Bronchial epithelial cell (primary cell): ENCODE measurements around the gene MAFG. TPM values are rescaled to one million over a fixed set of nuclear protein-coding genes. Genes with fewer than 3 reads are reported as not detected.

ENCODE experiments used
- DNase-seq: peaks from one replicate; pipeline ENCODE4 v3.0.0-alpha.2; 2010; ENCODE audit warnings: low read depth
- FAIRE-seq: peaks from 2 replicates; lab custom pipeline; 2011; peaks lifted over from hg19 to GRCh38; lab: Jason Lieb, UNC
- H3K27me3 ChIP-seq: 2 replicates; pipeline ENCODE4 v1.5.1; 2011; ENCODE audit warnings: low read length; ENCODE audit not compliant: control insufficient read depth, insufficient read depth
- H3K36me3 ChIP-seq: 2 replicates; pipeline ENCODE4 v1.5.1; 2011; ENCODE audit warnings: low read length; ENCODE audit not compliant: control insufficient read depth, insufficient read depth
- H3K4me3 ChIP-seq: 2 replicates; pipeline ENCODE4 v1.5.1; 2011; ENCODE audit warnings: mild to moderate bottlenecking, low read depth, low read length, control low read depth
- CTCF ChIP-seq: IDR thresholded peaks from 2 replicates; pipeline ENCODE4 v1.5.1; 2011; ENCODE audit warnings: mild to moderate bottlenecking, moderate library complexity, low read length, control low read depth, inconsistent platforms; ENCODE audit not compliant: insufficient read depth, severe bottlenecking
- total RNA-seq: library from RNA; depleted of rRNA; stranded (reverse); fragments of >200 nt; gene quantifications from 2 replicates; pipeline ENCODE4 v1.2.1, GENCODE V29; 2014

The MAFG gene
- total RNA-seq, 1 donor from 2014 or later, result 16.8 TPM

- TF ChIP-seq CTCF, result no peak
- DNase-seq (no peak), FAIRE-seq (no peak)
- H3K36me3 ChIP-seq, result peaks cover 10% of the 10 kb centered on the region
- no peak overlapping the region for H3K4me3 ChIP-seq
- no peaks in the 10 kb centered on the region for H3K27me3 ChIP-seq
These were observed 4.9 kb upstream of the MAFG start for GRCh38 chr17:81932333-81932983.

DNA sequence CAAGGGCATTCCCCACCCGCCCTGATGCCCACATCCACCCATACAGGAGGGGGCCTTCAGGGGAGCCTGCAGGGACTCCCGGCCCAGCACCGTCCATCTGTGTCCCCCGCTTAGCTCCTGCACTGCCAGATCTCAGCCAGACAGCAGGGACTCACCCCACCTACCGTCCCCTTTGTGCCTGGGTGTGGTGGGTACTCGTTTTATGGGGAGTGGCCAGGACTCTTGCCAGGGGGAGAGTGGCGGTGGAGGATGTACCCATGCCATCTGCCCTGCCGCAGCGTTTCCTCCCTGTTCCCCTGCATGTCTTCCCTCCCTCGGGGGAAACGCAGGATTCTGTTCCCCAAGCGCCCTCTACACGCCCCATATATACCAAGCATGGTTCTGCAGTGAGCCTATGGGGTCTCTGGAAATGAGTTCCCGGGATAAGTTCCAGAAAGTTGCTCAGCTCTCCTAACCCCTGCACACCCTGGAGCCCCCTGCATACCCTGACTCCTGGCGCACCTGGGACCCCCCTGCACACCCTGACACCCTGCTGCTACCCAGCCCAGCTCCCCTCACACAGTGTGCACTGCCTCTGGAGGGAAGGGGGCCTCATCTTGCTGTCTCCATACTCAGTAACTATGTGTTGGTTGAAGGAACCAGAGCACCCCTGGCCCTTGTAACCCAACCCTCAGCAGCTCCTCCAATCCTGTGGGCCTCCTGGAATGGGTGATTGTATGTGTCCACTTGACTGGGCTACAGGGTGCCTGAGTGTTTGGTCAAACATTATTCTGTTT lies 4.2 kb upstream of the MAFG start:
- DNase-seq (no peak), FAIRE-seq (no peak)
- Histone ChIP-seq H3K27me3 (no peaks in the 10 kb centered on the region), H3K4me3 (no peak overlapping the region), H3K36me3 (peaks cover 10% of the 10 kb centered on the region)
- no peak for TF ChIP-seq CTCF

- TF ChIP-seq CTCF, result no peak
- Histone ChIP-seq H3K36me3 (peaks cover 10% of the 10 kb centered on the region), H3K27me3 (no peaks in the 10 kb centered on the region), H3K4me3 (no peak overlapping the region)
- DNase-seq (no peak), FAIRE-seq (no peak)
These were observed 3.6 kb upstream of the MAFG start for GRCh38 chr17:81931189-81931556.

- DNase-seq, result no peak
These were observed 2.9 kb upstream of the MAFG start for GRCh38 chr17:81930142-81931125.

More at GRCh38 chr17:81930142-81931125, 2.9 kb upstream of the MAFG start:
- peaks cover 7% of the 10 kb centered on the region for H3K36me3 ChIP-seq
- TF ChIP-seq CTCF, result no peak
- H3K27me3 ChIP-seq, result no peaks in the 10 kb centered on the region
- no peak overlapping the region for H3K4me3 ChIP-seq
- FAIRE-seq, result no peak
